OCI-LY3 (cell line): Measurements from ENCODE around the gene RASEF.

Source experiments
- CTCF ChIP-seq: fragments of 200-600, 300-600 bp; sonication (generic); IDR thresholded peaks from 2 replicates; pipeline ENCODE4 v1.5.1; 2014; ENCODE audit warnings: antibody characterized with exemption, low read length, low read depth
- EZH2phosphoT487 ChIP-seq: fragments of 200-600 bp; shearing (Covaris generic); IDR thresholded peaks from 2 replicates; pipeline ENCODE4 v1.6.1; 2018; ENCODE audit warnings: antibody characterized with exemption, mixed run types, low read depth

- no peak for TF ChIP-seq CTCF
- TF ChIP-seq EZH2phosphoT487: no peak
Observed at GRCh38 chr9:83056174-83056573, 6.8 kb downstream of the RASEF start.
